GDM1 (cell line): ENCODE measurements around the gene SLC22A17.

ENCODE experiments used
- DNase-seq: peaks from one replicate; lab custom pipeline; 2025; lab: John Stamatoyannopoulos, UW

Gene SLC22A17

GRCh38 chr14:23381871-23382270 is 29.2 kb upstream of the SLC22A17 start:
- no peak for DNase-seq

GRCh38 chr14:23380976-23381375 is 28.3 kb upstream of the SLC22A17 start:
- DNase-seq = no peak

DNA sequence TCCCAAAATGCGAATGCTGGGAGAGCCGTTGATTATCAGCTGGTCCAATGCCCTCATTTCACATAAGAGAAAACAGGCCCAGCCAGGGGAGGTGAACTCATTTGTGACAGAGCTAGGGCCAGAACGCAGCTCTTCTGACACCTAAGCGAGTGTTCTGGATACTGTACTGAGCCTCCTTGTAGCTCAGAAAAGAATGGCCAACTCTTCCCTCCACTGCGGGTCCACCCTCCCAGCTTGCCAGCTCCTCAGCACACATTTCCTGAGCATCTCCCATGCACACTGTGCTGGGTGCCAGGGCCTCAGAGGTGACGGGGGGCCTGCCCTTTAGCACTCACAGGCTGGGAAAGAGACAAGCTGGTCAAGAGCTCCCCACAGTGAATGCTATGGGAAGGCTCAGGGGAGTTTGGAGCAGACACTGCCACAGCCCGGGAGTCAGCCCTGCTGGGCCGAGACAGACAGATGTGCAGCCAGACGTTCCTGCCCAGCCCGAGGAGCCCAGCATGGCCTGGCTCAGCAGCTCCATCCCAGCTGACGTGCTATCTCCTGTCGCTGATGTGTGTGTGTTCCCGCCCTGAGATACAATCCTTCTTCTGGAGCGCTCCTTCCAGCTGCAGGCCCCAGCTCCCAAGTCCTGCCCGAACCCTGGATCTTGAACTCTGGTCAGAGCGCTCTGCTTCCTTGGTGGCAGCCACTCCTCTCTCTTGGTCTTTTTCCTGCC is 27.7 kb upstream of the SLC22A17 start:
- no peak for DNase-seq

DNA sequence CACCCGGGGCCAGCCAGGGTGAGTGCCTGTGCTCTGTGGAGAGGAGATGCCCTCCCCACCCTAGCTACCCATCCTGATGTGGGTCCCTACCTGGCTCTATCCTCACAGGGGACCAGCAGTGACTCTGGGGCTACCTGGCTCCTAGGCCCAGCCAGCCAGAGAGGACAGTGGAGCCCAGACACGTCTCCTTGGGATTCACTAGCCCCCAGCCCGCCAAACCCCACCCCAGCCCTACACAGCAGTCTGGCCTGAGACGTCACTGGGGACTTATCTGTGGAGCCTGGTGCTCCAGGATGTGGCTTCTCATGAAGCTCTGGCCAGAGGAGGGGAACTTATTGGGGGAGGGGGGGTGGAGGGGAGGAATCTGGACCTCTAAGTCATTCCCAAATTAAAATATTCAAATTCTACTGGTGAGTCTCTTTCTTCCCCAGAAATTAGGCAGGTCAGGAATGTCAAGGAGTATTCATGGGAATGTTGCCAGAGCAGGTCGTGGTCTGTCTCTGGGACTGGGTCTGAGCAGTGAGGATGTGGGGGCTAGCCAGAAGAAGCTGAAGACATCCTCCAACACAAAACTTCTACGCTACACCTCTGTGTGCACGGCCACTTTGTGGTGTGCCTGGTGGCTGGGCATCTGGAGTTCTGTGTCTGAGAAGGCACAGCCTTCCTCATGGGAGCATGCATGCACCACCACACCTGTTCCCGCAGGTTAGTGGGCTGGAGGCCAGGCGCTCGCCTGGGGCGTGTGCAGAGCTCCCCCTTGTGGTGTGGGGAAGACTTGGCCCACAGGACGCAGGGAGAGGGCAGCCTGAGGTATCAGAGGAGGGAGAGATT is 26.9 kb upstream of the SLC22A17 start:
- DNase-seq = no peak

- no peak for DNase-seq
These were observed 26.0 kb upstream of the SLC22A17 start for GRCh38 chr14:23378612-23379220.

- peak; percentile 12 for DNase-seq
These were observed 25.2 kb upstream of the SLC22A17 start for GRCh38 chr14:23377573-23378563.

GRCh38 chr14:23377198-23377550 is 24.5 kb upstream of the SLC22A17 start:
- no peak for DNase-seq

GRCh38 chr14:23376482-23377197 is 24.0 kb upstream of the SLC22A17 start, which contains the start of gene CMTM5:
TSS of gene CMTM5 (plus strand) at chr14:23377046. CDS start at chr14:23377252, 206 bp downstream.
- DNase-seq = no peak

GRCh38 chr14:23375527-23376251 is 23.0 kb upstream of the SLC22A17 start:
- no peak for DNase-seq

GRCh38 chr14:23373041-23373440 is 20.4 kb upstream of the SLC22A17 start:
- no peak for DNase-seq

- no peak for DNase-seq
These were observed 19.8 kb upstream of the SLC22A17 start, which contains the start of gene IL25 for GRCh38 chr14:23372509-23372908. TSS of gene IL25 (plus strand) at chr14:23372809.

- DNase-seq = no peak
These were observed 19.2 kb upstream of the SLC22A17 start for GRCh38 chr14:23371865-23372264.

DNA sequence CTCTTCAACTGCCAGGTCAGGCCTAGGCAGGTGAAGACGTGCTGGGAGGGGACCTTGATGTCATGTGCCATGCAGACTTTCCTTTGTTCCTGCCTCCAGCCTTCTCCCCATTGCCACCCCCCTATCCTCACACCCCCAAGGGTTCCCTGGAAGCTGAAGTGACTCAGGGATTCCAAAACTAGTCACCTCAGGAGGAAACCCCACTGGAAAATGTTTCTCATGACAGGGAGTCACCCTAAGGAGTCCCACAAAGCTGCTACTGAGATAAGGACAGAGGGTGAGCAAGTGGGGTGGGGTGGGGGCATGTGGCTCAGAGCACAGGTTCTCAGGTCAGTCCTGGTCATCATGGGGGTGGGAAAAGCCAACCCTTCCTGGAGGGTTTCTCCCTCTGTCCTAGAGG is 17.5 kb upstream of the SLC22A17 start:
- no peak for DNase-seq

- DNase-seq = no peak
These were observed 13.8 kb upstream of the SLC22A17 start for GRCh38 chr14:23366426-23366921.

DNA sequence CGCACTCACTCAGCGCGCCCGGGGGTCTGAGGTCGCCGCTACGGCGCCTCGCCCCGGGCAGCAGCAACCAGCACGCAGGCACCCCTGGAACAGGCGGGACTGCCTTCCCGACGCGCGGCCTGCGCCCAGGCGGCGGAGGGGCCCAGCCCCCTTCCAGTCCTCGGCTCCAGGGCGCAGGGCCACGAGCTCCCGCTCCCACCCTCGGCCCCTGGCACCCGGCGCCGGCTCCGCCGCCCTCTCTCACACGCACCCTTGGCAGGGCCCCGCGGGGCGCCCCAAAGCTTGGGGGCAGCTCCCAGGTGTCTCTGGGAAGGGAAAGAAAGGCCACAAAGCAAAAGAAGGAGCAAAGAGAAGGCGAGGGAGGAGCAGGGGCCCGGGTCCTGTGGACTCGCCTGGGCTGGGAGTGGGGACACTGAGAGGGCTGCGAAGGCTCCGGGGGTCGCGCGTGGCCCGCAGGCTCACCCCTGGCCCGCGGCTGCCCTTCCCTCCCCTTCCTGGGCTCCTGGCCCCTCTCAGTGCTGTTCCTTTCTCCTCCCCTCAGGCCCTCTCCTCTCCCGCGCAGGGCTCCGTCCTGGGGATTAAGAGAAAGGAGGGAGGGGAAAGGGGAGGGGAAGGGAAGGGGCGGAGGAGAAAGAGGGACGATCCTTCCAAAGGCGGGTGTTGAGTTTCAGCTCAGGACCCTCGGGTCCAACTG is 13.2 kb upstream of the SLC22A17 start:
- DNase-seq = no peak

- DNase-seq = no peak
These were observed 12.5 kb upstream of the SLC22A17 start, which contains the start of gene EFS for GRCh38 chr14:23365036-23365731. TSS of gene EFS (minus strand) at chr14:23365172. CDS start at chr14:23365025, 147 bp downstream.

DNA sequence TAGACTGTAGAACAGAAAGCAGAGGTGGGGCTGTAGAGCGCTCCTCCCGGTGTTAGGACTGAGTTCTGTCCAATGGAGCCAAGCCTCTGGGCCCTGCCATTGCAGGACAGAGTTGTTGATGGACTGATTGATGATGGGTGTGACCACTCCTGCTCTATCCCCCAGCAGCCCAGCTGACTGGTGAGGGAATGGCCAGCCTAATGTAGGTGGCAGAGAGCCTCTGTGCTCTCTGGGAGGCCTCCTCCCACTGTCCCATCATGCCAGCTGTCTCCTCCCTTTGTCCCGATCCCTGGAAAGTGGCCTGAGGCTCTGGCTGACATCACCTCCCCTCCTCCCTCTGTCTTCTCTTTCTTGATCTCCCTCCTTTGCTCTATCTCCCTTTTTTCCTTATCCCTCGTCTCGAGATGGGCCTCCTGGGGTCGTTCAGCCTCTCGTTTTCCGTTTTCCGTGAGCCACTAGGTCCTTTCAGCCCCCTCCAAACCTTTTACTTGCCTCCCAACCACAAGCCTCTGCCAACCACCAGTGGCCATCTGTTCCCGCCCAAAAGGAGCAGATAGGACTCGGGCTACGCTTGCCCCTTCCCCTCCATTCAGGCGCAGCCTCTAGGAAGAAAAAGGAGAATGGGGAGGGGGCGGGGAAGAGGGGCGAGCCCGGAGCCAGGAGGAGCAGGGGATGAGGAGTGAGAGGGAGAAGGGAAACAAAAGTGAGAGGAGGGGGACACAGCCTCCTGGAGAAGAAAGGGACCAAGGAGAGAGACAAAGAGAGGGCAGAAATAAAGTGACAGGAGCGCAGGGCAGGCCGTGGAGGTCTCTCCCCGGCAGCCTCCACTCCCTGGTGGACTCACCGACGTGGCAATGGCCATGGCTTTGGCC is 11.7 kb upstream of the SLC22A17 start:
- no peak for DNase-seq

DNA sequence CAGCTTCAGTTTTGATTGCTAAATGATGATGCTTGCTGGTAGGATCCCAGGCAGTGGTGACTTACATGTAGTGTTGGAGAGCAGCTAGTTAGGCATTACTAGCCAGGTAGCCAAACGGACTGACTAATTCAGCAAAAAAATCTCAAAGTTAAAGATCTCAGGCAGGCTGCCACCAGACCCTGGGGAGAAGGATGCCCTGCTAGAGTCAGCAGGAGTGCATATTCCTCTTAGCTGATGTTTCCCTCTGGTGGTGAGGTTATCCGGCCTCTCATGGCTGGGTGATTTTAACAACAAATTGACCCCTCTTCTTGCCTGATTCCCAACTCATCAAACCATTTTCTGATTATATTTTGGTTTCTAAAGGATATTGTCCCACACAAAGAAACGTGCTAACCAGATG is 9.5 kb upstream of the SLC22A17 start:
- DNase-seq = no peak
